WTC11 (cell line): ENCODE results near the gene GAPDHS. TPM values are rescaled to one million over a fixed set of nuclear protein-coding genes. Genes with fewer than 3 reads are reported as not detected.

Experiments used
- ATF6 ChIP-seq: sonication (generic); formaldehyde crosslinking; IDR thresholded peaks from 2 replicates; pipeline ENCODE4 v1.8.1; 2023; ENCODE audit warnings: mild to moderate bottlenecking, missing genetic modification reagents
- E2F4 ChIP-seq: sonication (generic); formaldehyde crosslinking; IDR thresholded peaks from 2 replicates; pipeline ENCODE4 v1.8.1; 2022; ENCODE audit warnings: low read depth, mild to moderate bottlenecking, moderate library complexity, missing genetic modification reagents, borderline replicate concordance
- EMX1 ChIP-seq: fragments of 250-450 bp; sonication (Bioruptor Pico); IDR thresholded peaks from 2 replicates; pipeline ENCODE4 v1.8.0; 2021; ENCODE audit warnings: mild to moderate bottlenecking
- ESRRA ChIP-seq: sonication (generic); formaldehyde crosslinking; IDR thresholded peaks from 2 replicates; pipeline ENCODE4 v1.8.1; 2022; ENCODE audit warnings: mild to moderate bottlenecking, missing genetic modification reagents, borderline replicate concordance
- GABPB1 ChIP-seq: sonication (generic); formaldehyde crosslinking; IDR thresholded peaks from 2 replicates; pipeline ENCODE4 v1.8.1; 2023; ENCODE audit warnings: mild to moderate bottlenecking, missing genetic modification reagents
- HMGXB4 ChIP-seq: sonication (generic); formaldehyde crosslinking; IDR thresholded peaks from 2 replicates; pipeline ENCODE4 v1.8.1; 2023; ENCODE audit warnings: mild to moderate bottlenecking, moderate library complexity, missing genetic modification reagents
- MLX ChIP-seq: sonication (generic); formaldehyde crosslinking; IDR thresholded peaks from 2 replicates; pipeline ENCODE4 v1.8.1; 2023; ENCODE audit warnings: mild to moderate bottlenecking, missing genetic modification reagents, moderate library complexity
- MYBL2 ChIP-seq: sonication (generic); formaldehyde crosslinking; IDR thresholded peaks from 2 replicates; pipeline ENCODE4 v1.8.1; 2023; ENCODE audit warnings: mild to moderate bottlenecking, moderate library complexity, missing genetic modification reagents
- NFATC4 ChIP-seq: fragments of 250-450 bp; sonication (Bioruptor Pico); IDR thresholded peaks from 2 replicates; pipeline ENCODE4 v1.9.0; 2021; ENCODE audit warnings: mild to moderate bottlenecking
- NFYB ChIP-seq: sonication (generic); formaldehyde crosslinking; conservative IDR thresholded peaks from 2 replicates; pipeline ENCODE4 v1.8.0; 2022; ENCODE audit warnings: low read depth, missing genetic modification reagents
- PREB ChIP-seq: sonication (generic); formaldehyde crosslinking; IDR thresholded peaks from 2 replicates; pipeline ENCODE4 v1.8.1; 2022; ENCODE audit warnings: mild to moderate bottlenecking, missing genetic modification reagents, moderate library complexity, borderline replicate concordance
- RELA ChIP-seq: sonication (generic); formaldehyde crosslinking; IDR thresholded peaks from 2 replicates; pipeline ENCODE4 v1.8.1; 2022; ENCODE audit warnings: missing genetic modification reagents, mild to moderate bottlenecking, borderline replicate concordance
- RORB ChIP-seq: fragments of 250-450 bp; sonication (Bioruptor Pico); IDR thresholded peaks from 2 replicates; pipeline ENCODE4 v1.9.0; 2021; ENCODE audit warnings: mild to moderate bottlenecking
- SOX15 ChIP-seq: fragments of 250-450 bp; sonication (Bioruptor Pico); IDR thresholded peaks from 2 replicates; pipeline ENCODE4 v1.9.0; 2021; ENCODE audit warnings: mild to moderate bottlenecking
- SP1 ChIP-seq: sonication (generic); formaldehyde crosslinking; conservative IDR thresholded peaks from 2 replicates; pipeline ENCODE4 v1.8.1; 2022; ENCODE audit warnings: missing genetic modification reagents
- TCF7 ChIP-seq: sonication (generic); formaldehyde crosslinking; IDR thresholded peaks from 2 replicates; pipeline ENCODE4 v1.8.0; 2022; ENCODE audit warnings: mild to moderate bottlenecking, low read depth, missing genetic modification reagents, moderate library complexity
- TEAD1 ChIP-seq: sonication (generic); formaldehyde crosslinking; IDR thresholded peaks from 2 replicates; pipeline ENCODE4 v1.8.0; 2022; ENCODE audit warnings: mild to moderate bottlenecking, missing genetic modification reagents
- TEAD4 ChIP-seq: sonication (generic); formaldehyde crosslinking; IDR thresholded peaks from 2 replicates; pipeline ENCODE4 v1.8.0; 2022; ENCODE audit warnings: mild to moderate bottlenecking, missing genetic modification reagents
- ZBTB21 ChIP-seq: sonication (generic); formaldehyde crosslinking; IDR thresholded peaks from 2 replicates; pipeline ENCODE4 v1.8.1; 2023; ENCODE audit warnings: mild to moderate bottlenecking, missing genetic modification reagents, borderline replicate concordance
- ZNF263 ChIP-seq: sonication (generic); formaldehyde crosslinking; IDR thresholded peaks from 2 replicates; pipeline ENCODE4 v1.8.1; 2022; ENCODE audit warnings: low read depth, mild to moderate bottlenecking, moderate library complexity, missing genetic modification reagents
- ZNF281 ChIP-seq: sonication (generic); formaldehyde crosslinking; IDR thresholded peaks from 2 replicates; pipeline ENCODE4 v1.8.0; 2023; ENCODE audit warnings: mild to moderate bottlenecking, missing genetic modification reagents
- ZNF532 ChIP-seq: fragments of 250-450 bp; sonication (Bioruptor Pico); IDR thresholded peaks from 2 replicates; pipeline ENCODE4 v1.9.0; 2021; ENCODE audit warnings: mild to moderate bottlenecking, borderline replicate concordance
- total RNA-seq: library from RNA; stranded (reverse); gene quantifications from 3 replicates; pipeline ENCODE4 v1.2.3, GENCODE V29; 2021

GAPDHS gene
- total RNA-seq, 1 experiment from 2014 or later, result 0.20 TPM

- no peak for TF ChIP-seq ZNF532 (CRISPR knock-in tag)
- TF ChIP-seq ZNF263 (CRISPR knock-in tag), result no peak
- no peak for TF ChIP-seq NFATC4
- TF ChIP-seq HMGXB4 (CRISPR knock-in tag), result peak; percentile 88
- peak; percentile 47; the same call in 1 of the 2 replicates for TF ChIP-seq ZBTB21 (CRISPR knock-in tag)
- no peak for TF ChIP-seq PREB (CRISPR knock-in tag)
- TF ChIP-seq ESRRA (CRISPR knock-in tag), result peak; percentile 51; the same call in 1 of the 2 replicates
- no peak for TF ChIP-seq TEAD4 (CRISPR knock-in tag)
- TF ChIP-seq MYBL2 (CRISPR knock-in tag), result peak; percentile 85
- 0 out of 2 replicates have a peak, but pooled peaks have one; percentile 72 for TF ChIP-seq GABPB1
- TF ChIP-seq SP1 (CRISPR knock-in tag), result peak; percentile 88
- TF ChIP-seq ATF6 (CRISPR knock-in tag), result no peak
- TF ChIP-seq ZNF281 (CRISPR knock-in tag), result no peak
- no peak for TF ChIP-seq E2F4 (CRISPR knock-in tag)
- no peak for TF ChIP-seq MLX
- no peak for TF ChIP-seq EMX1 (CRISPR knock-in tag)
- no peak for TF ChIP-seq SOX15
- peak; percentile 75; the same call in 1 of the 2 replicates for TF ChIP-seq TEAD1 (CRISPR knock-in tag)
- no peak; the same call in 1 of the 2 replicates for TF ChIP-seq NFYB (CRISPR knock-in tag)
- TF ChIP-seq RORB (CRISPR knock-in tag), result no peak
- no peak for TF ChIP-seq RELA (CRISPR knock-in tag)
- no peak for TF ChIP-seq TCF7 (CRISPR knock-in tag)
Observed at GRCh38 chr19:35545001-35545854, 12.0 kb downstream of the GAPDHS start, which contains the start of gene TMEM147 (continued).
